ENCODE results near the gene TLL1. TPM values are rescaled to one million over a fixed set of nuclear protein-coding genes. Genes with fewer than 3 reads are reported as not detected.

The TLL1 gene
- total RNA-seq, 1 experiment from 2014 or later, result 0.37 TPM

- H3K4me1 ChIP-seq (ENCODE audit: control insufficient read depth in 1 of 2, insufficient read depth in 2 of 2, low read length in 2 of 2), result no peaks in the 10 kb centered on the region
- H3K9ac ChIP-seq (ENCODE audit: low read length), result no peak overlapping the region
- TF ChIP-seq EZH2phosphoT487 (IDR thresholded peaks at IDR 0.05; ENCODE audit: borderline replicate concordance), result no peak
- no peak for TF ChIP-seq ATF3 (IDR thresholded peaks at IDR 0.05)
- TF ChIP-seq SIN3A (IDR thresholded peaks at IDR 0.05; ENCODE audit: low read depth), result no peak
- TF ChIP-seq POLR2A (IDR thresholded peaks at IDR 0.05; ENCODE audit: borderline replicate concordance, extremely low read depth, insufficient read depth, insufficient read length), result no peak
- no peak for TF ChIP-seq CBX3 (IDR thresholded peaks at IDR 0.05; ENCODE audit: low read depth)
- no peak for TF ChIP-seq SRF (IDR thresholded peaks at IDR 0.05; ENCODE audit: low read depth)
- no peak for TF ChIP-seq POLR2AphosphoS5 (IDR thresholded peaks at IDR 0.05; ENCODE audit: low read depth, low read length)
- no peak for TF ChIP-seq TCF7L2 (IDR thresholded peaks at IDR 0.05; ENCODE audit: borderline replicate concordance, extremely low read depth, insufficient read depth, insufficient read length)
- no peak for TF ChIP-seq YY1 (IDR thresholded peaks at IDR 0.05; ENCODE audit: extremely low read depth, insufficient replicate concordance, low read depth, low read length)
- no peak for TF ChIP-seq ELF1 (IDR thresholded peaks at IDR 0.05; ENCODE audit: borderline replicate concordance, low read depth)
- no peak for TF ChIP-seq EGR1 (IDR thresholded peaks at IDR 0.05; ENCODE audit: low read depth)
- TF ChIP-seq EZH2 (IDR thresholded peaks at IDR 0.05), result no peak
- TF ChIP-seq REST (IDR thresholded peaks at IDR 0.05; ENCODE audit: low read depth), result no peak
- TF ChIP-seq FOSL1 (IDR thresholded peaks at IDR 0.05; ENCODE audit: low read depth), result no peak
- DNase-seq (ENCODE audit: low read depth, low spot score), result no peak
- RAD21 ChIA-PET (ENCODE audit: low non-redundant PET in 1 of 2, low total read pairs in 2 of 2, uncharacterized antibody in 2 of 2, unreplicated experiment in 2 of 2), result no interaction called here
- no peak for ATAC-seq
- H3K9me3 ChIP-seq (ENCODE audit: control insufficient read depth in 1 of 2, insufficient read depth in 1 of 2, low read depth in 1 of 2, low read length in 2 of 2), result no peaks in the 10 kb centered on the region
- no peaks in the 10 kb centered on the region for H4K20me1 ChIP-seq (ENCODE audit: insufficient read depth)
- CTCF ChIA-PET, result no interaction called here
- H3K36me3 ChIP-seq (ENCODE audit: control insufficient read depth in 1 of 2, insufficient read depth in 2 of 2, low read length in 2 of 2), result no peaks in the 10 kb centered on the region
- no peaks in the 10 kb centered on the region for H3K79me2 ChIP-seq (ENCODE audit: insufficient read depth, low read length)
- intact Hi-C loops (cut with micrococcal nuclease), result no loop called here
- H3K9me2 ChIP-seq (ENCODE audit: insufficient read depth), result no peaks in the 10 kb centered on the region
- BruUV-seq (replicated peaks), result no TSS peak
- no peak overlapping the region for H3K4me2 ChIP-seq (ENCODE audit: low read length)
- H3K27me3 ChIP-seq (ENCODE audit: insufficient read depth, low read length), result no peaks in the 10 kb centered on the region
- no peak overlapping the region for H3K4me3 ChIP-seq (replicated peaks in 1 of 2; ENCODE audit: low read depth in 1 of 2, low read length in 2 of 2)
- no peak overlapping the region for H2AFZ ChIP-seq (ENCODE audit: low read depth, low read length, poor library complexity, severe bottlenecking)
- H3K27ac ChIP-seq (ENCODE audit: low read depth, low read length), result no peak overlapping the region
- POLR2A ChIA-PET, result no interaction called here
These were observed 200.7 kb downstream of the TLL1 start for GRCh38 chr4:166073783-166074182.

Data from HCT116 (cell line).